Activated T-cell treated with anti-CD3 and anti-CD28 coated beads for 1 hour (primary cell): ENCODE data around the gene ZNF79.
"Not testable (repeated sequence)": the region's sequence is repeated elsewhere in the genome, so short reads cannot be mapped to it uniquely, and the experiment has no call there.

Experiments used
- DNase-seq: peaks from one replicate; pipeline ENCODE4 v3.0.0-alpha.2; 2020; ENCODE audit warnings: low read depth

Gene ZNF79

GRCh38 chr9:127457191-127457878 lies 33.2 kb downstream of the ZNF79 start:
- no peak for DNase-seq

- no peak for DNase-seq
These were observed 34.7 kb downstream of the ZNF79 start for GRCh38 chr9:127458921-127459320.

- no peak for DNase-seq
These were observed 39.2 kb downstream of the ZNF79 start for GRCh38 chr9:127463382-127463781.

- DNase-seq = no peak
These were observed 39.7 kb downstream of the ZNF79 start for GRCh38 chr9:127463911-127464310.

- not testable (repeated sequence) for DNase-seq
These were observed 42.3 kb downstream of the ZNF79 start for GRCh38 chr9:127466407-127466917.

- no peak for DNase-seq
These were observed 43.4 kb downstream of the ZNF79 start for GRCh38 chr9:127467621-127468020.

- no peak for DNase-seq
These were observed 46.5 kb downstream of the ZNF79 start for GRCh38 chr9:127470662-127471061.

GRCh38 chr9:127473501-127473900 lies 49.3 kb downstream of the ZNF79 start:
- DNase-seq = no peak

GRCh38 chr9:127473932-127474331 lies 49.8 kb downstream of the ZNF79 start:
- DNase-seq = no peak

- DNase-seq = no peak
These were observed 50.4 kb downstream of the ZNF79 start for GRCh38 chr9:127474592-127474991.

GRCh38 chr9:127479507-127480081 lies 55.4 kb downstream of the ZNF79 start:
- DNase-seq = no peak

GRCh38 chr9:127482662-127483061 lies 58.5 kb downstream of the ZNF79 start:
- no peak for DNase-seq

- no peak for DNase-seq
These were observed 61.8 kb downstream of the ZNF79 start for GRCh38 chr9:127485995-127486394.

GRCh38 chr9:127488946-127489345 lies 64.8 kb downstream of the ZNF79 start:
- no peak for DNase-seq

GRCh38 chr9:127489471-127490115 lies 65.4 kb downstream of the ZNF79 start:
- DNase-seq = no peak

- DNase-seq = no peak
These were observed 66.5 kb downstream of the ZNF79 start for GRCh38 chr9:127490535-127491230.

- no peak for DNase-seq
These were observed 67.3 kb downstream of the ZNF79 start for GRCh38 chr9:127491516-127491915.

- no peak for DNase-seq
These were observed 68.4 kb downstream of the ZNF79 start for GRCh38 chr9:127492616-127493015.

- DNase-seq = no peak
These were observed 69.6 kb downstream of the ZNF79 start for GRCh38 chr9:127493592-127494303.

- no peak for DNase-seq
These were observed 70.1 kb downstream of the ZNF79 start for GRCh38 chr9:127494304-127494702.
